ENCODE data around the gene GRIA3. TPM values are rescaled to one million over a fixed set of nuclear protein-coding genes. Genes with fewer than 3 reads are reported as not detected.

Gene GRIA3
- total RNA-seq, 1 donor from 2014 or later, result 4.4 TPM

DNA sequence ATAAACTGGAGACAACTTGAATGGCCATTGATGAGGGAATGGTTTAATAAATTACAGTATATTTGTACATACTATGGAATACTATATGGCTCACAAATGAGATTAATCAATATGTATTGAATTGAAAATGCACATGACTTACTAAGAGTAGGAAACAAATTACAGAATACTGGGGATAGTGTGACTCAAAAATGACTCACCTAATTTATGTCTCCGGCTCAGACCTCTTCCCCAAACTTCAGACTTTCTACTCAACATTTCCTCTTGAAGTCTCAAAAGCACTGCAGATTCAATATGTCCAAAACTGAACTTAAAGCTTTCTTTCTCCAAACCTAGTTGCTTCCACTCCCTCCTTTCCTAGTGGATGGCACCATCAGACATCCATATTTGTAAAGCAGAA, 28.8 kb upstream of the GRIA3 start:
- Histone ChIP-seq H3K9me3 (no peaks in the 10 kb centered on the region), H3K4me1 (no peaks in the 10 kb centered on the region), H3K4me3 (no peak overlapping the region), H3K27me3 (no peaks in the 10 kb centered on the region), H3K36me3 (no peaks in the 10 kb centered on the region), H3K27ac (no peak overlapping the region)
- DNase-seq (ENCODE audit: extremely low spot score in 2 of 2), result no peak
- TF ChIP-seq POLR2AphosphoS5 (IDR thresholded peaks at IDR 0.05; ENCODE audit: insufficient read depth in 1 of 2, low read depth in 1 of 2) (no peak), POLR2A (IDR thresholded peaks at IDR 0.05) (no peak)
- TF ChIP-seq, protein P1, sequence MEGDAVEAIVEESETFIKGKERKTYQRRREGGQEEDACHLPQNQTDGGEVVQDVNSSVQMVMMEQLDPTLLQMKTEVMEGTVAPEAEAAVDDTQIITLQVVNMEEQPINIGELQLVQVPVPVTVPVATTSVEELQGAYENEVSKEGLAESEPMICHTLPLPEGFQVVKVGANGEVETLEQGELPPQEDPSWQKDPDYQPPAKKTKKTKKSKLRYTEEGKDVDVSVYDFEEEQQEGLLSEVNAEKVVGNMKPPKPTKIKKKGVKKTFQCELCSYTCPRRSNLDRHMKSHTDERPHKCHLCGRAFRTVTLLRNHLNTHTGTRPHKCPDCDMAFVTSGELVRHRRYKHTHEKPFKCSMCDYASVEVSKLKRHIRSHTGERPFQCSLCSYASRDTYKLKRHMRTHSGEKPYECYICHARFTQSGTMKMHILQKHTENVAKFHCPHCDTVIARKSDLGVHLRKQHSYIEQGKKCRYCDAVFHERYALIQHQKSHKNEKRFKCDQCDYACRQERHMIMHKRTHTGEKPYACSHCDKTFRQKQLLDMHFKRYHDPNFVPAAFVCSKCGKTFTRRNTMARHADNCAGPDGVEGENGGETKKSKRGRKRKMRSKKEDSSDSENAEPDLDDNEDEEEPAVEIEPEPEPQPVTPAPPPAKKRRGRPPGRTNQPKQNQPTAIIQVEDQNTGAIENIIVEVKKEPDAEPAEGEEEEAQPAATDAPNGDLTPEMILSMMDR (IDR thresholded peaks at IDR 0.05), result no peak
- intact Hi-C loops (cut with DNase I), result no loop called here

DNA sequence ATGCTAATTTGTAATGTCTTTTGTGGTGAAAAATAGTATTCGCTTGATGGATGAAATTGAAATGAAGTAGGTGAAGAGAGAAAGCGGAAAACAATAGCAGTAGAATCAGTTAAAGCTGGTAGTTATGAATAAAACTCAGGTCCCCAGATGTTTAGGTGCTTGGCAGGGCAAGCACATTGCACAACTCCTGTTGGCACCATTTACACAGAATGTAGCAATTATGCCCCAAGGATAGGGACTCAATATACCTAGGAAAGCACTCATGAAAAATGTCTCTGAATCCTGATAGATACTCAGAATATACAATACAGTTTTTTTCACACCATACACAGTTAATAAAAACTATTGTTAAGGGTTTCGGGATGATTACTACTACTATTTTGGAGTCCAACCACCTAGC, 26.5 kb upstream of the GRIA3 start:
- H3K27me3 ChIP-seq, result no peaks in the 10 kb centered on the region
- no peak overlapping the region for H3K4me3 ChIP-seq
- no peaks in the 10 kb centered on the region for H3K9me3 ChIP-seq
- no peak for TF ChIP-seq POLR2A (IDR thresholded peaks at IDR 0.05)
- TF ChIP-seq POLR2AphosphoS5 (IDR thresholded peaks at IDR 0.05; ENCODE audit: insufficient read depth in 1 of 2, low read depth in 1 of 2), result no peak
- TF ChIP-seq, protein P1 (IDR thresholded peaks at IDR 0.05), result no peak
- no peaks in the 10 kb centered on the region for H3K4me1 ChIP-seq
- no peaks in the 10 kb centered on the region for H3K36me3 ChIP-seq
- intact Hi-C loops (cut with DNase I), result no loop called here
- no peak overlapping the region for H3K27ac ChIP-seq
- no peak for DNase-seq (ENCODE audit: extremely low spot score in 2 of 2)

DNA sequence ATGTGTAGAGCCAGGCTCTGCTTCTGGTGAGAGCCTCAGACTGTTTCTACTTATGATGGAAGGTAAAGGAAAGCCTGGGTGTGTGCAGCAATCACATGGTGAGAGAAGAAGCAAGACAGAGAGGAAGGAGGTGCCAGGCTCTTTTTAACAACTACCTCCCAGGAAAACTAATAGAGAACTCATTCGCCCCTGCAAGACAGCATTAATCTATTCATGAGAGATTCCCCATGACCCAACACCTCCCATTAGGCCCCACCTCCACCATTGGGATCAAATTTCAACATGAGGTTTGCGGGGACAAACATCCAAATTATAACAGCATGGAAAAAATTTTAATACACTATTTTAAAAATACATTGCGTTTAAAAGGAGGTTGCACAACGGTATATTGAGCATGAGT, 24.7 kb upstream of the GRIA3 start:
- no peaks in the 10 kb centered on the region for H3K36me3 ChIP-seq
- H3K27ac ChIP-seq, result no peak overlapping the region
- H3K4me3 ChIP-seq, result no peak overlapping the region
- intact Hi-C loops (cut with DNase I), result no loop called here
- H3K27me3 ChIP-seq, result no peaks in the 10 kb centered on the region
- no peaks in the 10 kb centered on the region for H3K4me1 ChIP-seq
- no peaks in the 10 kb centered on the region for H3K9me3 ChIP-seq
- TF ChIP-seq, protein P1 (IDR thresholded peaks at IDR 0.05), result no peak
- TF ChIP-seq POLR2AphosphoS5 (IDR thresholded peaks at IDR 0.05; ENCODE audit: insufficient read depth in 1 of 2, low read depth in 1 of 2) (no peak), POLR2A (IDR thresholded peaks at IDR 0.05) (no peak)
- DNase-seq (ENCODE audit: extremely low spot score in 2 of 2), result no peak

DNA sequence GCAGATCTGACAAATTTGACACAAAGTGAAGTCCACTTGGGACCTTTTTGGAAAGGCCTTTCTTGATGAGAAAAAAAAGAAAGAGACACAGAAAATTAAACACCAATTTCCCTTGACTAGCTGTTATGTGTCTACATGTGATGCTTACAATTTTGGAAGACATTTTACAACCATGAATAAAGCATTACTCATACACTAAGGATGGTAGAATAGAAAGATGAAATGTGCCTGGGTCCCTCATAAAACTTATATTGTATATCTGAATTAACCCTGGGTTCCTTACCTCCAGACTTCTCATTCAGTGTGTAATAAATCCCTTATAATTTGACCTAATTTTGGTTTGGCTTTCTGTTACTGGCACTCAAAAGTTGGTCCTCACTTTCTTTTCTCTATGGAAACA, 16.5 kb upstream of the GRIA3 start:
- intact Hi-C loops (cut with DNase I), result no loop called here
- no peaks in the 10 kb centered on the region for H3K27me3 ChIP-seq
- no peak overlapping the region for H3K4me3 ChIP-seq
- no peak for DNase-seq (ENCODE audit: extremely low spot score in 2 of 2)
- H3K9me3 ChIP-seq, result no peaks in the 10 kb centered on the region
- TF ChIP-seq, protein P1 (IDR thresholded peaks at IDR 0.05), result no peak
- TF ChIP-seq POLR2A (IDR thresholded peaks at IDR 0.05) (no peak), POLR2AphosphoS5 (IDR thresholded peaks at IDR 0.05; ENCODE audit: insufficient read depth in 1 of 2, low read depth in 1 of 2) (no peak)
- H3K36me3 ChIP-seq, result no peaks in the 10 kb centered on the region
- no peaks in the 10 kb centered on the region for H3K4me1 ChIP-seq
- H3K27ac ChIP-seq, result no peak overlapping the region

DNA sequence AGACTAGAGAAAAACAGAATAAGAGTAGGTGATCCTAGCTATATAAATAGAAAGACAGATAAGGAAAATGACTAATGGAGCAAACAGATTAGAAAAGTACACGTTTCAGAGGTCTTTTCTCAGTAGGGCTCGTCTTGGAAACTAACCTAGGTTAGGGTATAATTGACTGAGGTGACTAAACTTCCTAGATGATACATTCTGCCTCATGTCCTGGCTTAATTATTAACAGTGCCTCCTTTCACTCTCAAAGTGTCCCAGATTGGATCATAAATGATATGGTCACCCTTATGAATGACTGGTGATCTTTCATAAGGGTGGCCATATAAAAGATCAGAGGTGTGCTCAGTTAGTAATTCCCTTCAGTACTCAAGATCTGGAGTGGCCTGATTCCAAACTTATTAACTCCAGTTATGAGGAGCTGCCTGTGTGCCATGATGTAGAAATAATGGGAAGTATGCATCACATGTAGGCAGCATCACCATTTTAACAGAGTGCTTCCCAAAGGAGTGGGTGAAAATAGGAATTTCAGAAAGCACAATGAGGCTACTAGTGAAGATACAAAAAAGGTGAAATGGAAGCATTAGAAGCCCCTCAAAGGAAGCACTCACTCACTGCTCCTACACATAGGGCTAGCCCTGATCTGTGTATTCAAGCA, 14.7 kb upstream of the GRIA3 start:
- Histone ChIP-seq H3K4me3 (no peak overlapping the region), H3K9me3 (no peaks in the 10 kb centered on the region), H3K27me3 (no peaks in the 10 kb centered on the region), H3K36me3 (no peaks in the 10 kb centered on the region), H3K4me1 (no peaks in the 10 kb centered on the region), H3K27ac (no peak overlapping the region)
- DNase-seq (ENCODE audit: extremely low spot score in 2 of 2), result no peak
- intact Hi-C loops (cut with DNase I), result no loop called here
- TF ChIP-seq POLR2AphosphoS5 (IDR thresholded peaks at IDR 0.05; ENCODE audit: insufficient read depth in 1 of 2, low read depth in 1 of 2), result no peak
- TF ChIP-seq POLR2A (IDR thresholded peaks at IDR 0.05), result no peak
- TF ChIP-seq, protein P1 (IDR thresholded peaks at IDR 0.05), result no peak
